ENCODE results near the gene ADAMTS16. TPM values are rescaled to one million over a fixed set of nuclear protein-coding genes. Genes with fewer than 3 reads are reported as not detected.

Gene ADAMTS16
- total and polyA plus RNA-seq, 9 of the 15 experiments (the other 6 are each of a cell fraction or from before 2014, with no cell fraction given), result not detected

DNA sequence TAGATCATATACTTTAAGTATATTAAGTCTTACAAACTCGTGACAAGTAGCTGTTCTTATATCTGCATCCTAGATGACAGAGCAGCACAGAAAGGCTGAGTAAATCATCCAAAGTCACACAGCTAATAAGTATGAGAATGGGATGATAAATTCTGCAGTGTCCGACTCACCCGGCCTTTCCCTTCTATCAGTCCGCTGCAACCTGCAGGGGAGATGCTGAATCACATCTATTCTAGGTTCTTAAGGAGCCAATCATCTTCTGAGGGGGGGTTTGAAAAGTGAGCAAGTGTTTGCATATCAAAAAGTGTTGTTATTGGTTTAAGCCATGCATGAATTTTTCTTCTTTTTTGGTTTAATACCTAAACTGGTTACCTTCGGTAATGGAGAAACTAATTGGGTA is 38.9 kb downstream of the ADAMTS16 start:
- in situ Hi-C loops (cut with MboI) (no loop called here), intact Hi-C loops (cut with micrococcal nuclease) (no loop called here)
- no peaks in the 10 kb centered on the region for H4K20me1 ChIP-seq (replicated peaks; ENCODE audit: control insufficient read depth, insufficient read depth, low read length)
- no peaks in the 10 kb centered on the region for H3K9me3 ChIP-seq (replicated peaks; ENCODE audit: control insufficient read depth, insufficient read depth, low read depth, low read length)
- H3K9me1 ChIP-seq (ENCODE audit: control insufficient read depth, insufficient read depth, low read length), result no peaks in the 10 kb centered on the region
- H3K27ac ChIP-seq (ENCODE audit: extremely low read depth, low read depth, low read length), result no peak overlapping the region
- H3K4me1 ChIP-seq (replicated peaks in 1 of 2; ENCODE audit: control insufficient read depth in 2 of 2, insufficient read depth in 2 of 2, low read length in 2 of 2), result no peaks in the 10 kb centered on the region
- no peaks in the 10 kb centered on the region for H3K36me3 ChIP-seq (ENCODE audit: control insufficient read depth, insufficient read depth, low read length)
- no peak overlapping the region for H2AFZ ChIP-seq (ENCODE audit: low read depth, low read length)
- peaks cover 0 to 16% of the 10 kb centered on the region in 2 experiments; a peak in 2 of 5 replicates for H3K27me3 ChIP-seq (ENCODE audit: control insufficient read depth in 2 of 2, insufficient read depth in 2 of 2, low read length in 2 of 2)
- H3K9ac ChIP-seq (ENCODE audit: insufficient read depth in 1 of 2, low read depth in 2 of 2, low read length in 2 of 2), result no peak overlapping the region
- no peak for DNase-seq (ENCODE audit: extremely low read depth in 1 of 4, low spot score in 3 of 4)
- WGBS (ENCODE audit: insufficient coverage, low coverage, missing lambda C conversion rate), result 1% methylated on average over 5 of the region's 5 CpGs
- FAIRE-seq, result no peak
- ChIA-PET CTCF (ENCODE audit: low intra/inter-chr PET ratio) (no interaction called here), POLR2A (no interaction called here)
- H3K4me2 ChIP-seq (ENCODE audit: insufficient read depth, low read length), result no peak overlapping the region
- no peak for ATAC-seq
- no peaks in the 10 kb centered on the region for H3K79me2 ChIP-seq (ENCODE audit: control insufficient read depth, insufficient read depth, low read length)
- no TSS peak for BruUV-seq (replicated peaks)
- H3K4me3 ChIP-seq, result no peak overlapping the region
- TF ChIP-seq CBFA2T3 (IDR thresholded peaks at IDR 0.05) (no peak), ID3 (CRISPR knock-in tag; IDR thresholded peaks at IDR 0.05) (no peak), ID3 (tag; IDR thresholded peaks at IDR 0.05) (no peak), SAFB2 (IDR thresholded peaks at IDR 0.05; ENCODE audit: borderline replicate concordance, low read depth, low read length, severe bottlenecking) (no peak), ZNF609 (CRISPR knock-in tag; IDR thresholded peaks at IDR 0.05; ENCODE audit: borderline replicate concordance) (no peak), STAT6 (CRISPR knock-in tag; IDR thresholded peaks at IDR 0.05) (no peak), MCM7 (IDR thresholded peaks at IDR 0.05) (no peak), TAF9B (IDR thresholded peaks at IDR 0.05; ENCODE audit: partially characterized antibody) (no peak), KAT8 (IDR thresholded peaks at IDR 0.05; ENCODE audit: low read depth) (no peak), BRD4 (IDR thresholded peaks at IDR 0.05) (no peak), RBFOX2 (IDR thresholded peaks at IDR 0.05; ENCODE audit: low read depth, low read length) (no peak), ZNF174 (CRISPR knock-in tag; IDR thresholded peaks at IDR 0.05) (no peak)
- TF ChIP-seq, protein P1, sequence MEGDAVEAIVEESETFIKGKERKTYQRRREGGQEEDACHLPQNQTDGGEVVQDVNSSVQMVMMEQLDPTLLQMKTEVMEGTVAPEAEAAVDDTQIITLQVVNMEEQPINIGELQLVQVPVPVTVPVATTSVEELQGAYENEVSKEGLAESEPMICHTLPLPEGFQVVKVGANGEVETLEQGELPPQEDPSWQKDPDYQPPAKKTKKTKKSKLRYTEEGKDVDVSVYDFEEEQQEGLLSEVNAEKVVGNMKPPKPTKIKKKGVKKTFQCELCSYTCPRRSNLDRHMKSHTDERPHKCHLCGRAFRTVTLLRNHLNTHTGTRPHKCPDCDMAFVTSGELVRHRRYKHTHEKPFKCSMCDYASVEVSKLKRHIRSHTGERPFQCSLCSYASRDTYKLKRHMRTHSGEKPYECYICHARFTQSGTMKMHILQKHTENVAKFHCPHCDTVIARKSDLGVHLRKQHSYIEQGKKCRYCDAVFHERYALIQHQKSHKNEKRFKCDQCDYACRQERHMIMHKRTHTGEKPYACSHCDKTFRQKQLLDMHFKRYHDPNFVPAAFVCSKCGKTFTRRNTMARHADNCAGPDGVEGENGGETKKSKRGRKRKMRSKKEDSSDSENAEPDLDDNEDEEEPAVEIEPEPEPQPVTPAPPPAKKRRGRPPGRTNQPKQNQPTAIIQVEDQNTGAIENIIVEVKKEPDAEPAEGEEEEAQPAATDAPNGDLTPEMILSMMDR (IDR thresholded peaks at IDR 0.05 in 2 of 3, conservative IDR thresholded peaks at IDR 0.05 in 1 of 3; ENCODE audit: insufficient read depth in 2 of 3, low read depth in 1 of 3, low read length in 3 of 3), result no peak
